Immature natural killer cell (primary cell): ENCODE data around the gene ACMSD. TPM values are rescaled to one million over a fixed set of nuclear protein-coding genes. Genes with fewer than 3 reads are reported as not detected.

ENCODE experiments used
- DNase-seq, 3 donors: peaks; one replicate each; pipeline ENCODE4 v3.0.0; 2022; ENCODE audit warnings: mixed read lengths in 1 of 3
- H3K27ac Mint-ChIP-seq, 6 donors: one replicate each; pipeline ENCODE4 v1.8.0; 2020; ENCODE audit warnings: mixed read lengths in 6 of 6, mild to moderate bottlenecking in 5 of 6, inconsistent platforms in 4 of 6, moderate library complexity in 3 of 6
- H3K27me3 Mint-ChIP-seq, 3 donors: one replicate each; pipeline ENCODE4 v1.8.0; 2020 to 2021; ENCODE audit warnings: low read depth in 3 of 3, mild to moderate bottlenecking in 3 of 3, mixed read lengths in 3 of 3, moderate library complexity in 3 of 3, inconsistent platforms in 1 of 3
- H3K36me3 Mint-ChIP-seq, 3 donors: one replicate each; pipeline ENCODE4 v1.8.0; 2020; ENCODE audit warnings: mixed read lengths in 3 of 3, inconsistent platforms in 2 of 3, mild to moderate bottlenecking in 2 of 3
- H3K4me1 Mint-ChIP-seq, 2 donors: one replicate each; pipeline ENCODE4 v1.8.0; 2020; ENCODE audit warnings: inconsistent platforms in 2 of 2, mild to moderate bottlenecking in 2 of 2, mixed read lengths in 2 of 2, moderate library complexity in 1 of 2
- H3K4me3 Mint-ChIP-seq, 5 donors: one replicate each; pipeline ENCODE4 v1.8.0; 2020; ENCODE audit warnings: mild to moderate bottlenecking in 5 of 5, mixed read lengths in 5 of 5, inconsistent platforms in 3 of 5, moderate library complexity in 3 of 5
- H3K9me3 Mint-ChIP-seq, 6 donors: one replicate each; pipeline ENCODE4 v1.8.0; 2020; ENCODE audit warnings: mild to moderate bottlenecking in 6 of 6, mixed read lengths in 6 of 6, inconsistent platforms in 4 of 6, moderate library complexity in 3 of 6
- polyA plus RNA-seq, 3 donors: library from polyadenylated mRNA; unstranded; fragments of 300-500 nt; fragmentation: Illumina TruSeq; gene quantifications; one replicate each; pipeline ENCODE4 v1.2.3, GENCODE V29; 2021

Gene ACMSD
- polyA plus RNA-seq, 3 donors from 2014 or later = not detected

GRCh38 chr2:134862674-134863073 is 24.3 kb downstream of the ACMSD start:
- peaks cover 0 to 8% of the 10 kb centered on the region in 2 donors for H3K4me1 Mint-ChIP-seq
- peaks cover 0 to 15% (median 10%) of the 10 kb centered on the region in 3 donors for H3K36me3 Mint-ChIP-seq
- peak overlapping the region in 1 of 6 donors; percentile 42 for H3K27ac Mint-ChIP-seq
- no peak for DNase-seq
- H3K27me3 Mint-ChIP-seq = peaks cover 0 to 2% (median 0%) of the 10 kb centered on the region in 3 donors
- H3K9me3 Mint-ChIP-seq = no peaks in the 10 kb centered on the region
- no peak overlapping the region for H3K4me3 Mint-ChIP-seq

- H3K36me3 Mint-ChIP-seq = peaks cover 0 to 15% (median 10%) of the 10 kb centered on the region in 3 donors
- DNase-seq = no peak
- peaks cover 0 to 2% (median 0%) of the 10 kb centered on the region in 3 donors for H3K27me3 Mint-ChIP-seq
- no peak overlapping the region for H3K27ac Mint-ChIP-seq
- H3K4me1 Mint-ChIP-seq = peaks cover 0 to 8% of the 10 kb centered on the region in 2 donors
- no peak overlapping the region for H3K4me3 Mint-ChIP-seq
- H3K9me3 Mint-ChIP-seq = no peaks in the 10 kb centered on the region
These were observed 25.0 kb downstream of the ACMSD start for GRCh38 chr2:134863446-134863845.

- H3K9me3 Mint-ChIP-seq = no peaks in the 10 kb centered on the region
- no peak overlapping the region for H3K27ac Mint-ChIP-seq
- peaks cover 0 to 2% (median 0%) of the 10 kb centered on the region in 3 donors for H3K27me3 Mint-ChIP-seq
- no peak for DNase-seq
- peaks cover 0 to 15% (median 10%) of the 10 kb centered on the region in 3 donors for H3K36me3 Mint-ChIP-seq
- peaks cover 0 to 8% of the 10 kb centered on the region in 2 donors for H3K4me1 Mint-ChIP-seq
- no peak overlapping the region for H3K4me3 Mint-ChIP-seq
These were observed 26.8 kb downstream of the ACMSD start for GRCh38 chr2:134865067-134865787.

- H3K4me3 Mint-ChIP-seq = no peak overlapping the region
- H3K36me3 Mint-ChIP-seq = peaks cover 0 to 20% (median 10%) of the 10 kb centered on the region in 3 donors
- DNase-seq = no peak
- H3K9me3 Mint-ChIP-seq = no peaks in the 10 kb centered on the region
- H3K27ac Mint-ChIP-seq = no peak overlapping the region
- peaks cover 0 to 2% (median 0%) of the 10 kb centered on the region in 3 donors for H3K27me3 Mint-ChIP-seq
- H3K4me1 Mint-ChIP-seq = peaks cover 0 to 8% of the 10 kb centered on the region in 2 donors
These were observed 28.2 kb downstream of the ACMSD start for GRCh38 chr2:134866498-134867099.

GRCh38 chr2:134869946-134870736 is 31.7 kb downstream of the ACMSD start:
- no peak overlapping the region for H3K4me3 Mint-ChIP-seq
- no peak for DNase-seq
- H3K27ac Mint-ChIP-seq = no peak overlapping the region
- H3K36me3 Mint-ChIP-seq = peaks cover 0 to 25% (median 10%) of the 10 kb centered on the region in 3 donors
- no peaks in the 10 kb centered on the region for H3K4me1 Mint-ChIP-seq
- H3K9me3 Mint-ChIP-seq = no peaks in the 10 kb centered on the region
- H3K27me3 Mint-ChIP-seq = no peaks in the 10 kb centered on the region

- Mint-ChIP-seq H3K36me3 (peaks cover 0 to 21% (median 12%) of the 10 kb centered on the region in 3 donors), H3K4me1 (no peaks in the 10 kb centered on the region), H3K27ac (no peak overlapping the region), H3K27me3 (peaks cover 0 to 2% (median 0%) of the 10 kb centered on the region in 3 donors), H3K4me3 (no peak overlapping the region), H3K9me3 (no peaks in the 10 kb centered on the region)
- no peak for DNase-seq
These were observed 34.7 kb downstream of the ACMSD start for GRCh38 chr2:134873152-134873551.

- Mint-ChIP-seq H3K4me3 (no peak overlapping the region), H3K36me3 (peaks cover 7 to 39% (median 15%) of the 10 kb centered on the region in 3 donors), H3K9me3 (peaks cover 0 to 13% (median 3%) of the 10 kb centered on the region in 6 donors), H3K27ac (no peak overlapping the region), H3K27me3 (peaks cover 0 to 2% (median 2%) of the 10 kb centered on the region in 3 donors), H3K4me1 (no peaks in the 10 kb centered on the region)
- DNase-seq = no peak
These were observed 36.9 kb downstream of the ACMSD start for GRCh38 chr2:134875309-134875708.

GRCh38 chr2:134882773-134883172 is 44.4 kb downstream of the ACMSD start:
- H3K27ac Mint-ChIP-seq = no peak overlapping the region
- H3K4me3 Mint-ChIP-seq = no peak overlapping the region
- H3K36me3 Mint-ChIP-seq = peaks cover 9 to 34% (median 11%) of the 10 kb centered on the region in 3 donors
- DNase-seq = no peak
- no peaks in the 10 kb centered on the region for H3K4me1 Mint-ChIP-seq
- peaks cover 0 to 13% (median 3%) of the 10 kb centered on the region in 6 donors for H3K9me3 Mint-ChIP-seq
- peaks cover 0 to 6% (median 6%) of the 10 kb centered on the region in 3 donors for H3K27me3 Mint-ChIP-seq

GRCh38 chr2:134883552-134884293 is 45.3 kb downstream of the ACMSD start:
- DNase-seq = no peak
- Mint-ChIP-seq H3K36me3 (peaks cover 7 to 33% (median 8%) of the 10 kb centered on the region in 3 donors), H3K27ac (no peak overlapping the region), H3K4me1 (no peaks in the 10 kb centered on the region), H3K4me3 (no peak overlapping the region), H3K27me3 (peaks cover 0 to 6% (median 4%) of the 10 kb centered on the region in 3 donors), H3K9me3 (peaks cover 0 to 11% (median 3%) of the 10 kb centered on the region in 6 donors)

GRCh38 chr2:134884435-134884834 is 46.0 kb downstream of the ACMSD start:
- no peak for DNase-seq
- H3K27ac Mint-ChIP-seq = no peak overlapping the region
- H3K4me1 Mint-ChIP-seq = no peaks in the 10 kb centered on the region
- peaks cover 0 to 6% (median 4%) of the 10 kb centered on the region in 3 donors for H3K27me3 Mint-ChIP-seq
- no peak overlapping the region for H3K4me3 Mint-ChIP-seq
- H3K36me3 Mint-ChIP-seq = peaks cover 4 to 31% (median 7%) of the 10 kb centered on the region in 3 donors
- peaks cover 0 to 6% (median 3%) of the 10 kb centered on the region in 6 donors for H3K9me3 Mint-ChIP-seq

GRCh38 chr2:134892282-134893035 is 54.0 kb downstream of the ACMSD start:
- peaks cover 0 to 3% (median 0%) of the 10 kb centered on the region in 3 donors for H3K27me3 Mint-ChIP-seq
- no peaks in the 10 kb centered on the region for H3K4me1 Mint-ChIP-seq
- peaks cover 0 to 8% (median 0%) of the 10 kb centered on the region in 3 donors for H3K36me3 Mint-ChIP-seq
- no peak overlapping the region for H3K4me3 Mint-ChIP-seq
- no peak for DNase-seq
- H3K27ac Mint-ChIP-seq = no peak overlapping the region
- H3K9me3 Mint-ChIP-seq = no peaks in the 10 kb centered on the region

GRCh38 chr2:134897932-134898331 is 59.5 kb downstream of the ACMSD start:
- Mint-ChIP-seq H3K4me1 (no peaks in the 10 kb centered on the region), H3K27me3 (no peaks in the 10 kb centered on the region), H3K4me3 (no peak overlapping the region), H3K36me3 (peaks cover 0 to 4% (median 0%) of the 10 kb centered on the region in 3 donors), H3K27ac (no peak overlapping the region), H3K9me3 (no peaks in the 10 kb centered on the region)
- peak in 2 of 3 donors; percentile 9 to 13 for DNase-seq
